Activated CD4-positive, CD25-positive, alpha-beta regulatory T cell treated with anti-CD3 and anti-CD28 coated beads, Interleukin-2, amount 50 U/mL, for 24 hours (primary cell): ENCODE measurements around the gene WDR73.
A peak's percentile ranks its signal among the peaks of the same experiment; 100 is the strongest.
"Not testable (repeated sequence)": the region's sequence is repeated elsewhere in the genome, so short reads cannot be mapped to it uniquely, and the experiment has no call there.

Experiments
- ATAC-seq, 2 donors: fragments of 150-1000 bp; cut with Tn5 transposase; one replicate each; pipeline ENCODE4 v1.10.0; 2021; ENCODE audit warnings: mild to moderate bottlenecking in 1 of 2, moderate library complexity in 1 of 2

WDR73 gene

GRCh38 chr15:84653910-84654688, at the start of gene WDR73:
Gene WDR73, minus strand, starts transcription at chr15:84654283. Its CDS starts 9 bp downstream, at chr15:84654274.
- peak; percentile 79 to 81 for ATAC-seq

GRCh38 chr15:84703808-84704207, 49.7 kb upstream of the WDR73 start:
- ATAC-seq: no peak

GRCh38 chr15:84702961-84703482, 48.9 kb upstream of the WDR73 start:
- peak in 1 of 2 donors; percentile 46 for ATAC-seq

GRCh38 chr15:84699538-84700191, 45.6 kb upstream of the WDR73 start:
- ATAC-seq: peak; percentile 69 to 78

- ATAC-seq: peak in 1 of 2 donors; percentile 22
Measured at GRCh38 chr15:84697236-84697990, 43.3 kb upstream of the WDR73 start.

- no peak for ATAC-seq
Measured at GRCh38 chr15:84696757-84697156, 42.7 kb upstream of the WDR73 start.

GRCh38 chr15:84690342-84690741, 36.3 kb upstream of the WDR73 start:
- ATAC-seq: no peak

- no peak for ATAC-seq
Measured at GRCh38 chr15:84689858-84690257, 35.8 kb upstream of the WDR73 start.

GRCh38 chr15:84686446-84686845, 32.4 kb upstream of the WDR73 start:
- not testable (repeated sequence) for ATAC-seq

GRCh38 chr15:84685304-84685703, 31.2 kb upstream of the WDR73 start:
- no peak for ATAC-seq

- no peak for ATAC-seq
Measured at GRCh38 chr15:84684092-84684491, 30.0 kb upstream of the WDR73 start.

GRCh38 chr15:84681831-84682230, 27.7 kb upstream of the WDR73 start:
- peak; percentile 75 to 92 for ATAC-seq

- no peak for ATAC-seq
Measured at GRCh38 chr15:84671211-84671610, 17.1 kb upstream of the WDR73 start.

GRCh38 chr15:84669726-84670125, 15.6 kb upstream of the WDR73 start:
- ATAC-seq: no peak

- ATAC-seq: no peak
Measured at GRCh38 chr15:84668221-84668982, 14.3 kb upstream of the WDR73 start.

- ATAC-seq: no peak
Measured at GRCh38 chr15:84666373-84666772, 12.3 kb upstream of the WDR73 start.

- ATAC-seq: no peak
Measured at GRCh38 chr15:84661001-84661400, 6.9 kb upstream of the WDR73 start.

GRCh38 chr15:84659904-84660781, 6.1 kb upstream of the WDR73 start:
- ATAC-seq: no peak

GRCh38 chr15:84658788-84659411, 4.8 kb upstream of the WDR73 start:
- ATAC-seq: no peak

GRCh38 chr15:84658080-84658787, 4.2 kb upstream of the WDR73 start, which contains the start of gene NMB:
Gene NMB, minus strand, starts transcription at chr15:84658199. Its CDS starts 47 bp downstream, at chr15:84658152.
- ATAC-seq: peak; percentile 75
